ENCODE measurements around the gene AGBL3. TPM values are rescaled to one million over a fixed set of nuclear protein-coding genes. Genes with fewer than 3 reads are reported as not detected.

Gene AGBL3
- total RNA-seq, 1 donor from 2014 or later, result 3.5 TPM

- Mint-ChIP-seq H3K4me1 (no peaks in the 10 kb centered on the region), H3K27me3 (ENCODE audit: low read depth) (no peaks in the 10 kb centered on the region), H3K27ac (ENCODE audit: unreplicated experiment) (no peak overlapping the region), H3K9me3 (peaks cover 13% of the 10 kb centered on the region), H3K4me3 (no peak overlapping the region), H3K36me3 (ENCODE audit: low read depth) (peaks cover 4% of the 10 kb centered on the region)
- no peak for TF ChIP-seq CTCF (conservative IDR thresholded peaks at IDR 0.05)
- DNase-seq (ENCODE audit: low read depth, low spot score), result no peak
These were observed 116.1 kb downstream of the AGBL3 start for GRCh38 chr7:135102372-135102771.

- no peaks in the 10 kb centered on the region for H3K27me3 Mint-ChIP-seq (ENCODE audit: low read depth)
- H3K9me3 Mint-ChIP-seq, result peaks cover 11% of the 10 kb centered on the region
- H3K4me3 Mint-ChIP-seq, result no peak overlapping the region
- DNase-seq (ENCODE audit: low read depth, low spot score), result no peak
- no peak overlapping the region for H3K27ac Mint-ChIP-seq (ENCODE audit: unreplicated experiment)
- no peaks in the 10 kb centered on the region for H3K4me1 Mint-ChIP-seq
- peaks cover 4% of the 10 kb centered on the region for H3K36me3 Mint-ChIP-seq (ENCODE audit: low read depth)
- TF ChIP-seq CTCF (conservative IDR thresholded peaks at IDR 0.05), result no peak
These were observed 123.3 kb downstream of the AGBL3 start for GRCh38 chr7:135109562-135109961.

GRCh38 chr7:135109976-135110375 is 123.7 kb downstream of the AGBL3 start:
- Mint-ChIP-seq H3K9me3 (peaks cover 12% of the 10 kb centered on the region), H3K4me1 (no peaks in the 10 kb centered on the region), H3K27ac (ENCODE audit: unreplicated experiment) (no peak overlapping the region), H3K36me3 (ENCODE audit: low read depth) (peaks cover 4% of the 10 kb centered on the region), H3K4me3 (no peak overlapping the region), H3K27me3 (ENCODE audit: low read depth) (no peaks in the 10 kb centered on the region)
- no peak for DNase-seq (ENCODE audit: low read depth, low spot score)
- no peak for TF ChIP-seq CTCF (conservative IDR thresholded peaks at IDR 0.05)

GRCh38 chr7:135111379-135111778 is 125.1 kb downstream of the AGBL3 start:
- no peaks in the 10 kb centered on the region for H3K4me1 Mint-ChIP-seq
- no peaks in the 10 kb centered on the region for H3K27me3 Mint-ChIP-seq (ENCODE audit: low read depth)
- no peak for TF ChIP-seq CTCF (conservative IDR thresholded peaks at IDR 0.05)
- H3K9me3 Mint-ChIP-seq, result peaks cover 9% of the 10 kb centered on the region
- no peak overlapping the region for H3K27ac Mint-ChIP-seq (ENCODE audit: unreplicated experiment)
- H3K4me3 Mint-ChIP-seq, result no peak overlapping the region
- peaks cover 4% of the 10 kb centered on the region for H3K36me3 Mint-ChIP-seq (ENCODE audit: low read depth)
- DNase-seq (ENCODE audit: low read depth, low spot score), result no peak

- no peaks in the 10 kb centered on the region for H3K4me1 Mint-ChIP-seq
- DNase-seq (ENCODE audit: low read depth, low spot score), result no peak
- no peak for TF ChIP-seq CTCF (conservative IDR thresholded peaks at IDR 0.05)
- no peaks in the 10 kb centered on the region for H3K27me3 Mint-ChIP-seq (ENCODE audit: low read depth)
- H3K27ac Mint-ChIP-seq (ENCODE audit: unreplicated experiment), result no peak overlapping the region
- H3K36me3 Mint-ChIP-seq (ENCODE audit: low read depth), result peaks cover 3% of the 10 kb centered on the region
- H3K9me3 Mint-ChIP-seq, result peaks cover 5% of the 10 kb centered on the region
- H3K4me3 Mint-ChIP-seq, result no peak overlapping the region
These were observed 128.3 kb downstream of the AGBL3 start for GRCh38 chr7:135114622-135115021.

- Mint-ChIP-seq H3K4me1 (no peaks in the 10 kb centered on the region), H3K9me3 (peaks cover 12% of the 10 kb centered on the region), H3K4me3 (no peak overlapping the region), H3K36me3 (ENCODE audit: low read depth) (peaks cover 11% of the 10 kb centered on the region), H3K27me3 (ENCODE audit: low read depth) (no peaks in the 10 kb centered on the region), H3K27ac (ENCODE audit: unreplicated experiment) (no peak overlapping the region)
- DNase-seq (ENCODE audit: low read depth, low spot score), result no peak
- no peak for TF ChIP-seq CTCF (conservative IDR thresholded peaks at IDR 0.05)
These were observed 130.8 kb downstream of the AGBL3 start for GRCh38 chr7:135117096-135117495.

Measured in neural crest cell (in vitro differentiated cells).